Lung (tissue), 12 donors: ENCODE measurements around the gene MYBPC2. TPM values are rescaled to one million over a fixed set of nuclear protein-coding genes. Genes with fewer than 3 reads are reported as not detected.
A peak's percentile ranks its signal among the peaks of the same experiment; 100 is the strongest.

Experiments
- ATAC-seq: fragments of 200-7000 bp; cut with Tn5 transposase; one replicate; pipeline ENCODE4 v1.9.1; 2020; ENCODE audit warnings: moderate number of reproducible peaks; ENCODE audit not compliant: insufficient read depth, low FRiP score
- DNase-seq, 3 donors: peaks; one replicate each; pipeline ENCODE4 v3.0.0-alpha.2; 2013 to 2017
- H3K27ac ChIP-seq, 2 donors: one replicate each; pipeline ENCODE4 v1.5.1; 2013; ENCODE audit warnings: mild to moderate bottlenecking in 2 of 2, moderate library complexity in 2 of 2, control low read depth in 1 of 2, inconsistent platforms in 1 of 2, low read depth in 1 of 2, low read length in 1 of 2
- H3K27me3 ChIP-seq, 3 donors: one replicate each; pipeline ENCODE4 v1.5.1; 2013; ENCODE audit warnings: low read length in 2 of 3; ENCODE audit not compliant: control insufficient read depth in 3 of 3, insufficient read depth in 3 of 3
- H3K36me3 ChIP-seq, 4 donors: one replicate each; pipeline ENCODE4 v1.5.1; 2013; ENCODE audit warnings: low read length in 4 of 4, mild to moderate bottlenecking in 1 of 4, moderate library complexity in 1 of 4; ENCODE audit not compliant: control insufficient read depth in 4 of 4, insufficient read depth in 4 of 4
- H3K4me1 ChIP-seq, 5 donors: one replicate each; pipeline ENCODE4 v1.5.1; 2013; ENCODE audit warnings: low read length in 5 of 5, mild to moderate bottlenecking in 2 of 5, moderate library complexity in 1 of 5; ENCODE audit not compliant: control insufficient read depth in 5 of 5, insufficient read depth in 5 of 5
- H3K4me3 ChIP-seq: one replicate; pipeline ENCODE4 v1.5.1; 2013; ENCODE audit warnings: mild to moderate bottlenecking, control low read depth, moderate library complexity
- H3K9ac ChIP-seq, 2 donors: one replicate each; pipeline ENCODE4 v1.5.1; 2013; ENCODE audit warnings: low read length in 2 of 2, control low read depth in 1 of 2; ENCODE audit not compliant: insufficient read depth in 1 of 2
- H3K9me3 ChIP-seq, 4 donors: one replicate each; pipeline ENCODE4 v1.5.1; 2013; ENCODE audit warnings: low read length in 3 of 4, mild to moderate bottlenecking in 1 of 4, moderate library complexity in 1 of 4; ENCODE audit not compliant: control insufficient read depth in 4 of 4, insufficient read depth in 3 of 4
- WGBS, 2 donors: extraction: QIAGEN DNeasy Blood & Tissue Kit; methylation state at CpG; one replicate each; pipeline ENCODE4 v1.1.7; 2013; 5-methylcytosine and 5-hydroxymethylcytosine counted together
- polyA plus RNA-seq, 2 donors: library from polyadenylated mRNA; stranded (reverse); fragments of 200-250 nt; gene quantifications; one replicate each; pipeline ENCODE4 v1.2.1, GENCODE V29; 2013
- total RNA-seq, 2 donors: library from RNA; depleted of rRNA in 1 of 2; stranded (reverse); fragments of >200 nt in 1 of 2; gene quantifications; one replicate each; pipeline ENCODE4 v1.2.1, GENCODE V29; 2014 to 2021
- TF ChIP-seq, protein P1 (sequence below): IDR thresholded peaks from 2 replicates; pipeline ENCODE4 v1.5.1; 2012; ENCODE audit warnings: mild to moderate bottlenecking; ENCODE audit errors: control extremely low read depth, extremely low read depth
- donor health status: control.
- donor health status: control.
- donor health status: Bipolar disorder and iron deficiency.
- donor health status: healthy.
- donor health status: DM: yes; HTN: yes; CAD: no.

Gene MYBPC2
- total and polyA plus RNA-seq, 4 donors, result 0.04 to 0.91 (median 0.38) TPM

DNA sequence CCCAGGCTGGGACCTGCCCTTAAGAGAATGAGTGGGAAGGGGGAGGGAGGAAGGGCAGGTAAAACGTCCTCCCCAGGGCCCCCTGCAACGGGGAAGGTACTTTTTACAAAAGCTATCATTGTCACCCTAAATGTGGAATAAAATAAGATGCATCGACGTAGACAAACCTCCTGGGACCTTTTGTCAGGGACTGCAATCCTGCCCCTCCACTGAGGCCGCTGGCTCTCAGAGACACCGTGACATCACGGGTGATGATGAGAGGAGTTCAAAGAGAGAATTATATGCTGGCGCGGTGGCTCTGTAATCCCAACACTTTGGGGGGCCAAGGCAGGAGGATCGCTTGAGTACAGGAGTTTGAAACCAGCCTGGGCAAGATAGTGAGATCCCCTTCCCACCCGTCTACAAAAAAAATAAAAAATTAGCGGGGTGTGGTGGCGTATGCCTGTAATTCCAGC, 1.8 kb upstream of the MYBPC2 start:
- H3K9ac ChIP-seq, result peak overlapping the region in 1 of 2 donors; percentile 74
- peaks cover 0 to 7% (median 0%) of the 10 kb centered on the region in 3 donors for H3K27me3 ChIP-seq
- H3K27ac ChIP-seq, result peak overlapping the region in 1 of 2 donors; percentile 29
- 41 to 42% methylated on average over 13 of the region's 13 CpGs for WGBS, 2 donors
- no peaks in the 10 kb centered on the region for H3K9me3 ChIP-seq
- peaks cover 0 to 21% (median 3%) of the 10 kb centered on the region in 5 donors for H3K4me1 ChIP-seq
- TF ChIP-seq, protein P1, sequence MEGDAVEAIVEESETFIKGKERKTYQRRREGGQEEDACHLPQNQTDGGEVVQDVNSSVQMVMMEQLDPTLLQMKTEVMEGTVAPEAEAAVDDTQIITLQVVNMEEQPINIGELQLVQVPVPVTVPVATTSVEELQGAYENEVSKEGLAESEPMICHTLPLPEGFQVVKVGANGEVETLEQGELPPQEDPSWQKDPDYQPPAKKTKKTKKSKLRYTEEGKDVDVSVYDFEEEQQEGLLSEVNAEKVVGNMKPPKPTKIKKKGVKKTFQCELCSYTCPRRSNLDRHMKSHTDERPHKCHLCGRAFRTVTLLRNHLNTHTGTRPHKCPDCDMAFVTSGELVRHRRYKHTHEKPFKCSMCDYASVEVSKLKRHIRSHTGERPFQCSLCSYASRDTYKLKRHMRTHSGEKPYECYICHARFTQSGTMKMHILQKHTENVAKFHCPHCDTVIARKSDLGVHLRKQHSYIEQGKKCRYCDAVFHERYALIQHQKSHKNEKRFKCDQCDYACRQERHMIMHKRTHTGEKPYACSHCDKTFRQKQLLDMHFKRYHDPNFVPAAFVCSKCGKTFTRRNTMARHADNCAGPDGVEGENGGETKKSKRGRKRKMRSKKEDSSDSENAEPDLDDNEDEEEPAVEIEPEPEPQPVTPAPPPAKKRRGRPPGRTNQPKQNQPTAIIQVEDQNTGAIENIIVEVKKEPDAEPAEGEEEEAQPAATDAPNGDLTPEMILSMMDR, result no peak
- DNase-seq, result peak in 1 of 3 donors; percentile 13
- H3K4me3 ChIP-seq, result no peak overlapping the region
- ATAC-seq, result no peak
- H3K36me3 ChIP-seq, result no peaks in the 10 kb centered on the region

DNA sequence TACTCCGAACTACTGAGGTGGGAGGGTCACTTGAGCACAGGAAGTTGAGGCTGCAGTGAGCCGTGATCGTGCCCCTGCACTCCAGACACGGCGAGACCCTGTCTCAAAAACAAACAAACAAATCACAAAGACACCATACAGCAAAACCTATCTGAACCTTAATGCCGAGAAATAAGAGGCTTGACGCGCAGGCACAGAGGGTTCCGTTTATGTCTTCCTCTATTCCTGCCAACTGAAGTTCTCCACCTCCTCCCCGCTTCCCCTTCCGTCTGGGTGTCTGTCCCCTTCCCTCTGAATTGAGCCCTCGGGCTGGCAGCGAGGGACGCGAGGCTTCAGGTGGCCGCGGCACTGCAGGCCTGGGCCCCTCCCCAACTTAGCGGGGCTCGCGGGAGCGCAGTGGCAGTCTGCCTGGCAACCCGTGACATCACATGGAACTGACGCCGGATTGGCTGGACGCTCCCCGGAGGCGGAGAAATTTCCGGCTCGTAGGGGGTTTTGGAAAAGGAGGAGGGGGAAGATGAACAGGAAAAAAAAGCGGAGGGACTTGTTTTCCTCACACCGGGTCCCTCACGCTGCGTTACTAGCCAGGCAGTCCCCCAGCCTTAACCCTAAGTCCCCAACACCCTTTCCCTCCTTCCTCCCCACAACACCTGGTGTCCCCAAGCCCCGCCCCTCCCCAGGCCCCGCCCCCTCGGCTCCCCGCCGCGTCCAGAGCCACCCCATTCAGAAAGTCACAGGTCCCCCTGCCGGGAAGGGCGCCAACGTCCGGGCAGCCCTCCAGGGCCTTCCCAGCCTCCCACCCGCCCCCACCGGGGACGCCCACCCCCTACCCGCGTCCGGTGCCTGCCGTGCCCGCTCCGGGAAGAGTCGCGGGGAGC, 1.1 kb upstream of the MYBPC2 start:
- Histone ChIP-seq H3K36me3 (no peaks in the 10 kb centered on the region), H3K9me3 (no peaks in the 10 kb centered on the region), H3K27ac (peak overlapping the region in 1 of 2 donors; percentile 29), H3K4me3 (peak overlapping the region; percentile 23), H3K27me3 (peaks cover 0 to 7% (median 0%) of the 10 kb centered on the region in 3 donors), H3K9ac (peak overlapping the region in 1 of 2 donors; percentile 74), H3K4me1 (peaks cover 0 to 21% (median 3%) of the 10 kb centered on the region in 5 donors)
- TF ChIP-seq, protein P1, result no peak
- peak; percentile 81 for ATAC-seq
- WGBS, 2 donors, result 1% methylated on average over 49 to 54 of the region's 54 CpGs
- peak; percentile 91 to 94 (median 93) for DNase-seq

DNA sequence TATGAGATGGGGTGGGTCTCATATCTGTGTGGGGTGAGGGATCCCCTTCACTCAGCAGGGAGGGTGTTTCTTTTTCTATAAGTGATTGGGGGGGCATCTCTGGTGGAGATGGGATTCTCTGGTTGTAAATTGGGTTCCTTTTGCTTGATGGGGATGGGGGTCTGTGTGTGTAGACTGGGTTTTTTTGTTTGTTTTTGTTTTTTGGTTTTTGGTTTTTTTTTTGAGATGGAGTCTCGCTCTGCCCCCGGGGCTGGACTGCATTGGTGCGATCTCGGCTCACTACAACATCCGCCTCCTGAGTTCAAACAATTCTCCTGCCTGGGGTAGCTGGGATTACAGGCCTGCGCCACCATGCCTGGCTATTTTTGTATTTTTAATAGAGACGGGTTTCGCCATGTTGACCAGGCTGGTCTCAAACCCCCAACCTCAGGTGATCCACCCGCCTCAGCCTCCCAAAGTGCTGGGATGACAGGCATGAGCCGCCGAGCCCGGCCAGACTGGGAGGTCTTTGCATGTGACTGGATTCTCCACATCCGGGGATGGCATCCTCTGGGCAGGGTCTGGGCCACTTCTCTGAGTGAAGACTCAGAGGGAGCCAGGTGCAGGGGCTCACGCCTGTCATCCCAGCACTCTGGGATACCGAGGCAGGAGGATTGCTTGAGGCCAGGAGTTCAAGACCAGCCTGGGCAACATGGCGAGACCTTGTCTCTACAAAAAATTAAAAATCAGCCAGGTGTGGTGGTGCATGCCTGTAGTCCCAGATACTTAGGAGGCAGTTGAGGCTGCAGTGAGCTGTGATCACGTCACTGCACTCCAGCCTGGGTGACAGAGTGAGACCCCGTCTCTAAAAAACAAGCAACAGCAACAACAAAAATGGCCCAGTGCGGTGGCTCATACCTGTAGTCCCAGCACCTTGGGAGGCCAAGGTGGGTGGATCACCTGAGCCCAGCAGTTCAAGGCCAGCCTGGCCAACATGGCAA, 799 bp downstream of the MYBPC2 start:
- TF ChIP-seq, protein P1, result no peak
- 83 to 85% methylated on average over 19 of the region's 19 CpGs for WGBS, 2 donors
- H3K4me3 ChIP-seq, result no peak overlapping the region
- no peak for ATAC-seq
- no peak overlapping the region for H3K27ac ChIP-seq
- no peaks in the 10 kb centered on the region for H3K36me3 ChIP-seq
- no peaks in the 10 kb centered on the region for H3K9me3 ChIP-seq
- no peak for DNase-seq
- peaks cover 0 to 16% (median 0%) of the 10 kb centered on the region in 5 donors for H3K4me1 ChIP-seq
- peaks cover 0 to 7% (median 0%) of the 10 kb centered on the region in 3 donors for H3K27me3 ChIP-seq
- H3K9ac ChIP-seq, result no peak overlapping the region
